Stimulated activated CD4-positive, alpha-beta T cell treated with anti-CD3 and anti-CD28 coated beads, TNF-alpha, amount 100 ng/mL, for 1 hour (primary cell): ENCODE data around the gene ORM1.
A peak's percentile ranks its signal among the peaks of the same experiment; 100 is the strongest.

Experiments used
- DNase-seq, 3 donors: peaks; one replicate each; pipeline ENCODE4 v3.0.0-alpha.2; 2020; ENCODE audit warnings: low read depth in 3 of 3, low spot score in 1 of 3

The ORM1 gene

DNA sequence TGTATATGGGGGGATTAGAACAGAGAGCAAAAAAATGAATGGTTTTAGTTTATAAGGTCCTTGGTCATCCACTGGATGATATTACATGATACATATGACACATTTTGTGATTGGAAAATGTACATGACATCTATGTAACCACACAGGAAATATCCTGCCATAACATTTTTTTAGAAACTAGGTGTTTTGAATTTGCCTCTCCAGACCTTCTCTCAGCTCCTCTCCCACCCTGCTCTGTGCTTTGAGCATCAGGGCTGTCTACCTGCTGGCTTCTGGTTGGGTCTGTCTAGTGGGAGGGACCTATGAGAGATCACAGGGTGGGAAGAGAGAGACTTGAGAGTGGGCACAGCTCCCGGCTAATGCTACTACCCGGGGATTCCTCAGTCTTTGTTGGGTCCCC is 40.5 kb downstream of the ORM1 start:
- DNase-seq = no peak

- DNase-seq = no peak
Measured at GRCh38 chr9:114364134-114365041, 41.5 kb downstream of the ORM1 start.

GRCh38 chr9:114365194-114365593 is 42.3 kb downstream of the ORM1 start:
- DNase-seq = no peak

- DNase-seq = no peak
Measured at GRCh38 chr9:114366334-114367128, 43.6 kb downstream of the ORM1 start.

DNA sequence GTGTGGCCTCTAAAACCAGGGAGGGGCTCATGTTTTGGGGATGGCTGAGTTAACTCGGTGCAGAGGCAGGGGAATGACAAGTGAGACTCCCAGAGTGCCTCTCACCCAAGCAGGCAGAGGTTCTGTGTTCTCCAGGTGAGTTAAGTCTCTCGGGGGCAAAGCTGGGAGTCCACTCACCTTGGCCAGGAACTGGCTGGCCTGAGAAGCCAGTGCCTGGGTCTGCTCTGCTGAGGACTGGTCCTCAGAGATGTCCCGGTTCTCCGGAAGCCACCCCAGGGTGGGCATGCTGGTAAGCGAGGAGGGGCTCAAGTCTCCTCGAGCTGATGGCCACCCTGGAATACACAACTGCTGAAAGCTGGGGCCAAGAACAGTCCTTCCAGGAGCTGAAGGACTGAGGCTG is 44.5 kb downstream of the ORM1 start:
- DNase-seq = no peak

GRCh38 chr9:114367772-114368569 is 45.1 kb downstream of the ORM1 start:
- DNase-seq = no peak

- DNase-seq = no peak
Measured at GRCh38 chr9:114369216-114370130, 46.6 kb downstream of the ORM1 start.

DNA sequence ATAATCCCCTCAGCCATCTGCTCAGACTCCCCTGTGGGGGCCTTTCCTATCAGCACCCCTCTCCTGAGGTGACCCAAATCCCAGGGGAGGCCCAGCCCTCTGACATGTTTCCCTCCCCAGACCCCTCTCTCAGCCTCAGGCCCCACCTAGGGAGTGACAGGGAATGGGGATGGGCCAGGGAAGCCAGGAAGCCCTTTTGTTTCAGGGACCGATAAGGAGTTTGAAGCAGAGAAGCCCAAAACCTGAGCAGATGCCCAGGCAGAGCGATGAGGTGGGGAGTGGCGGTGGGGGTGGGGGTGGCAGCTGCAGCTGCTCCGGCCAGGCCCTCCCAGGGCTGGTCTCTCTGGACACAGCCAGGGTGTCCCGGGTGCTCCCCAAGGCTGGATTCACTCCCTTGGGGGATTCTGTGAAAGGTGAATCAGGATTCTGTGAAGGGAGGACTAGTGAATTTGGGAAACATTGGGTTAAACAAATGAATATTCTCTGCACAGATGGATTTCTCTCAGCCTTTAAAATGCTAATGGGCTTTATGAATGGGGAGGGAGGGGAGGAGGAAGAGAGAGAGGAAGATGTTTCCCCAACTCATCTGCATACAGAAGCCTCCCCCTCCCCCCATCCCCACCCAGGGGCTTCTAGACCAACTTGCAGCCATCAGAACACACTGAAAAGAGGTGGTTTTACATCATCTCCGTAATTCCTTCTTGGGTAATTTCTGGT is 47.5 kb downstream of the ORM1 start:
- DNase-seq = no peak

DNA sequence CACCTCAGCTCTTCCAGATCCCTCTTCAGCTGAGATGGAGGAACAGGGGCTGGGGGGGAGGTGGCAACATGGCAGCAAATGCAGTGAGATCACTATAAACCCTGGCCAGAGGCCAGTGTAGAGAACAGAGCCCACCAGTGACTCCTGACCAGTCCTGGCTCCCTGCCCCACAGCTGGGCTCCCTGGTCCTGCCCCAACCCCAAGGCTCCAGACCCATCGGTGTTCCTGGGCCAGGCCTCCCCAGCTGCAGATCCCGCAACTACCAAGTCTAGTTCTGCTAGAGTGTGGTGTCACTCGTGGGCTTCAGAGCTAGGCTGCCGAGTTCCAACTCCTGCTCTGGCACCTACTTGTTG is 48.0 kb downstream of the ORM1 start:
- DNase-seq = no peak

GRCh38 chr9:114371343-114371944 is 48.5 kb downstream of the ORM1 start:
- no peak for DNase-seq

- DNase-seq = no peak
Measured at GRCh38 chr9:114371973-114372917, 49.3 kb downstream of the ORM1 start.

DNA sequence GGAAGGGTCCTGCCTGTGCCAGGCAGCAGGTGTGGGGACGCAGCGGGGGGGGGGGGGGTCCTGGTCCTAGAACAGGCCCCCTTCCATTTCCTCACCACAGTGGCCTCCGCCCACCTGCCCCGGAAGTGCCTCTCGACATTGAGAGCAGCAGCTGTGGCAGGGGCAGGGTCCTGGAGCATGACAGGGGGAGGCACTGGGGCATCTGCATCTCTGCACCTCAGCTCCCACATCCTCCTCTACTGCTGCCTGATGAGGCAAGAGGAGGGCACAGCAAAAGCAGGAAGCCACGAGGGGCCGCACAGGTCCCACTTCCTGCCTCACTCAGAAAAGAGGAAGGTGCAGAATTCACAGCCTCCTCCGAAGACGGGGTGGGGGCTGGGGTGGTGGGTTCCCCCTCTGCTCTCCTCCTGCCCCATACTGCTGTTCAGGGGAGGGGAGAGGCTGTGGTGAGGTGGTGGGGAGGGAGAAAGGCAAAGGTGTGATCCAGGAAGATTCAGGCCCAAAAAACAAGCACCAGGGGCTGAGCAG is 50.1 kb downstream of the ORM1 start:
- DNase-seq = peak; percentile 49 to 64 (median 60)

- no peak for DNase-seq
Measured at GRCh38 chr9:114373960-114374730, 51.2 kb downstream of the ORM1 start.

GRCh38 chr9:114374936-114375335 is 52.0 kb downstream of the ORM1 start:
- DNase-seq = no peak

- no peak for DNase-seq
Measured at GRCh38 chr9:114375386-114376175, 52.7 kb downstream of the ORM1 start.
